ENCODE data around the gene LTF. TPM values are rescaled to one million over a fixed set of nuclear protein-coding genes. Genes with fewer than 3 reads are reported as not detected.
"Not testable (repeated sequence)": the region's sequence is repeated elsewhere in the genome, so short reads cannot be mapped to it uniquely, and the experiment has no call there.

LTF gene
- total and polyA plus RNA-seq, 8 donors, result 6.9 to 21.0 (median 11.2) TPM

DNA sequence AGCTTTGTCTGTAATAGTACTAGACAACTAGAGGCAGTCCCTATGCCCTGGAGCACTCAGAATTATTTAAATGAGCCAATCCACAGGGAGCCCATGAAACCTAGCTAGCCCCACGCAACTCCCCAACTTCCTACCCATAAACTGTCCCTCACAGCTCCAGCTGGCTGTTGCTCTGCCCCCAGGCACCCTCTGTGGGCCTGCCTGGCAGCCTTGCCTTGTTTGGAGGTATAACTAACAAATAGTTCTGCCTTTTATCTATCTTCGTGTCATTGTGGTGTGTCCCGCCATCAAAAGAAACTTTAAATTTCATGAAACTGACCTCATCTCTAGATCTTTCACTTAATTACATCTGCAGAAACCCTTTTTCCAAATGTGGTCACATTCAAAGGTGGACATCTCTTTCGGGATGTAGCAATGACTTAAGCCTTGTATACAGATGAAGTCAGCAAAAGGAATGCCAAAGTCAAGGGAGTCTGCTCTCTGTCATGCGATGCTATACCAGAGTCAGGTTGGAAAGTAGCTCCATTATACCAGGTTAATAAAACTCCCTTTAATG lies 31.3 kb upstream of the LTF start:
- no peaks in the 10 kb centered on the region for H3K36me3 ChIP-seq
- no peak for FAIRE-seq
- WGBS, 2 donors, result 88 to 93% methylated on average over 5 of the region's 5 CpGs
- ATAC-seq, result no peak
- TF ChIP-seq, protein P1, sequence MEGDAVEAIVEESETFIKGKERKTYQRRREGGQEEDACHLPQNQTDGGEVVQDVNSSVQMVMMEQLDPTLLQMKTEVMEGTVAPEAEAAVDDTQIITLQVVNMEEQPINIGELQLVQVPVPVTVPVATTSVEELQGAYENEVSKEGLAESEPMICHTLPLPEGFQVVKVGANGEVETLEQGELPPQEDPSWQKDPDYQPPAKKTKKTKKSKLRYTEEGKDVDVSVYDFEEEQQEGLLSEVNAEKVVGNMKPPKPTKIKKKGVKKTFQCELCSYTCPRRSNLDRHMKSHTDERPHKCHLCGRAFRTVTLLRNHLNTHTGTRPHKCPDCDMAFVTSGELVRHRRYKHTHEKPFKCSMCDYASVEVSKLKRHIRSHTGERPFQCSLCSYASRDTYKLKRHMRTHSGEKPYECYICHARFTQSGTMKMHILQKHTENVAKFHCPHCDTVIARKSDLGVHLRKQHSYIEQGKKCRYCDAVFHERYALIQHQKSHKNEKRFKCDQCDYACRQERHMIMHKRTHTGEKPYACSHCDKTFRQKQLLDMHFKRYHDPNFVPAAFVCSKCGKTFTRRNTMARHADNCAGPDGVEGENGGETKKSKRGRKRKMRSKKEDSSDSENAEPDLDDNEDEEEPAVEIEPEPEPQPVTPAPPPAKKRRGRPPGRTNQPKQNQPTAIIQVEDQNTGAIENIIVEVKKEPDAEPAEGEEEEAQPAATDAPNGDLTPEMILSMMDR (IDR thresholded peaks at IDR 0.05), result no peak
- H3K4me3 ChIP-seq, result no peak overlapping the region
- intact Hi-C loops (cut with DNase I), result no loop called here
- H3K27ac ChIP-seq, result no peak overlapping the region
- DNase-seq, result no peak
- H3K9me3 ChIP-seq, result no peaks in the 10 kb centered on the region
- H3K4me1 ChIP-seq, result peaks cover 0 to 1% (median 0%) of the 10 kb centered on the region in 3 donors
- no peaks in the 10 kb centered on the region for H3K27me3 ChIP-seq

GRCh38 chr3:46494491-46494890 lies 29.8 kb upstream of the LTF start:
- H3K36me3 ChIP-seq; ATAC-seq; H3K27me3 ChIP-seq; FAIRE-seq; H3K4me1 ChIP-seq; H3K27ac ChIP-seq; H3K9me3 ChIP-seq; H3K4me3 ChIP-seq; intact Hi-C loops (cut with DNase I): not testable (repeated sequence)
- peak in 1 of 6 donors; percentile 33 for DNase-seq
- WGBS, 2 donors, result 94 to 98% methylated on average over 9 to 28 of the region's 33 CpGs

DNA sequence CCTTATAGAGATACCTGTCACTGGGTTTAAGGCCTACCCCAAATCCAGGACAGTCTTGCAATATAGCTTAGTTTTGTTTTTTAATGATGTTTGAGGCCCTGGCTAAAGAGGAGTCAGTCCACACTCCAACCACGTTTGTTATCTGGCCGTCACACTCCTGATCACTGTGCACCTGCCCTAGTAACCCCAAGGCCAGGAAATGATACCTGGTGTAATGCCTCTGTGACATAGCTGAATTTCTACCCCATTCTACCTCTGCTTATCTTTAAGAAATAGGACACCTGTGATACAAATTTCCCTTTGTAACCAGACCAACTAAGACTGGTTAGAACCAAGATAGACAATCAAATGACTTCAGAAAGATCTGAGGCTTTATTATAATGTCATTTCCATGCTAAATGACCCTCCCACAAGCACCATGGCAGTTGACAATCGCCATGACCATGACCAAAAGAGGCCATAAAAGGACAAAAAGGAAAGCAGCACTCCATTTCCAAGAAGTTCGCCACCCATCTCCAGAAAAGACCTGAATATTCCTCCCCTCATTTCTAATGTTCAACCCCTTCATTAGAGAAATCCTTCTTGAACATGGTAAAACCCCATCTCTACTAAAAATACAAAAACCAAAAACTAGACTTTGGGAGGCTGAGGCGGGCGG lies 28.3 kb upstream of the LTF start:
- TF ChIP-seq, protein P1 (IDR thresholded peaks at IDR 0.05), result no peak
- FAIRE-seq, result no peak

DNA sequence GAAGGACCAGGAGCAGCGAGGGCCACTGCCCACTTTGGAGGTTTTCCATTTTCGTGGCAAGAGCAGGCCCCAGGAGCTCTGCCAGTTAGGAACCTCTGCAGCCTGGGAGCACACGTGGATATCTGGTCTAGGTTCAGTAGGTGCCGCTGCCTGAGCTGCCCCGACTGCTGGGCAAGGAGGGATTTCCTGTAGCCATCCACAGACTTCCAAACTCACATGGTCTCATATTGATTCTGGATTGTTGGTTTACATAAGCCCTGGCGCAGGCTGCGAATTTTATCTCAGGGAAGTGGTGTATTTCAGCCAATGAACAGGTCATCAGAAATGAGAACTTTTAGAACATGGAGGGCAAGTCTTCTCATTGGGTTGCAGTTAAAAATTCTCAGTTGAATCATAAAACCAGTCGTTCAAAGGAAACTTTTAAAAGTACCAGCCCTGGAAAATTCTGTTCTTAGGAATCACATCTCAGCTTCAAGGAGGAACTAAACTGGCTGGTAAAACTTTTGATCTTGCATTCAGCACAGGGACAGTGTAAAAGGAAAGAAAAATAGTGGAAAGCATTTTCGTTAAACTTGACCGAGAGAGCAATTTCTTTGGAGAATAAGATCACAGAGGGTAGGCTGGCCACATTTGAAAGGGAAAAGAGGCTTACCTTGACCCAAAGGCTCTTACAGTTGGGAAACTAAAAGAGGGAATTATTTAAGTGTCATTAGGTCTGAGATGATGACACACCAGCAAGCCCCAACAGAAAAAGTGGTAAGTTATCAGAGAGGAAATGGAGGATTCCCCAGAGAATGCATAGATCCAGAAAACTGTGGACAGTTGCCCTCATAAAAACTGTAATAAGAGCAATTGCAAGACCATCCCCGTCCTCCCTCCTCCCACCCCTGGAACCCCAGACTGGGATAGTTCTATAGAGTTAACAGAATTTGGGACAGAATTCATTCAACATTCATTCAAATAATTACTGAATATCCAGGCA lies 26.7 kb upstream of the LTF start:
- Histone ChIP-seq H3K36me3 (no peaks in the 10 kb centered on the region), H3K4me3 (no peak overlapping the region), H3K27ac (peak overlapping the region in 2 of 4 donors; percentile 28 to 56), H3K27me3 (no peaks in the 10 kb centered on the region), H3K9me3 (no peaks in the 10 kb centered on the region), H3K4me1 (peaks cover 8 to 13% (median 8%) of the 10 kb centered on the region in 3 donors)
- no peak for FAIRE-seq
- ATAC-seq, result peak; percentile 76 to 84 (median 80)
- intact Hi-C loops (cut with DNase I), result no loop called here
- DNase-seq, result peak; percentile 65 to 82 (median 68)
- TF ChIP-seq, protein P1 (IDR thresholded peaks at IDR 0.05), result no peak
- WGBS, 2 donors, result 38 to 40% methylated on average over 11 of the region's 11 CpGs

More for the DNA sequence above, 28.3 kb upstream of the LTF start:
- Histone ChIP-seq H3K36me3 (no peaks in the 10 kb centered on the region), H3K4me3 (no peak overlapping the region), H3K4me1 (peaks cover 8 to 13% (median 8%) of the 10 kb centered on the region in 3 donors), H3K9me3 (no peaks in the 10 kb centered on the region), H3K27me3 (no peaks in the 10 kb centered on the region), H3K27ac (no peak overlapping the region)
- intact Hi-C loops (cut with DNase I), result no loop called here
- 76% methylated on average over 6 of the region's 6 CpGs for WGBS, 2 donors
- DNase-seq (no peak), ATAC-seq (no peak)

DNA sequence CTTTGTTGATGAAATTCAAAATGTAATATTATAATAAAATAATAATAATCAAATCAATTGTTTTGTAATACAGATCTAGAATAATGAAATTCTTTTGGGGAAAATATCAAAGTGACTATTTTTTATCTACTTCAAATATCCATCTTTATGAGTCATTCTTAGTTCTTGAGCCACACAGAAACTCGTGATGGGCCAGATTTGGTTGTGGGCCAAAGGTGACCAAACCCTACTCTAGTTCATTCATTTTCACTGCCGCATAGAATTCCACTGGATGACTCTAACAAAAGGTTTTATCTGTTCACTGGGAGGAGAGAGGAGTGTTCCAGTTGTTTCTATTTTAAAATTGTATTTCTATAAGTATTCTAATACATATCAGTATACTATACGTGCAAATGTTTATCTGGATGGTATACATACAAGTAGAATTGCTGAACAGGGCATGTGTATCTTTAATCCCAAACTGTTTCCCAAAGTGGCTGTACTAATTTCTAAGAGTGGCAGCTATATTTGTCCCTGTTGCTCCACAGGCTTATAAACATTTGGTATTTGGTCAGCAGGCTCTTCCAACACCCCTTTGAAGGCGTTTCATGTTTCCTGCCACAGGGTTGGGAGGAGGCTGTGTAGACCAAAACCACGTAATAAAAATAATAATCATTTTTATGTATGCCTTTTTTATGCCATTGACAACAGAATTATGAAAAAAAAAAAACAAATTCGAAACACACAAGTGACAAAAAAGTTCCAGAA lies 25.8 kb upstream of the LTF start:
- no peak for ATAC-seq
- intact Hi-C loops (cut with DNase I), result no loop called here
- peaks cover 8 to 16% (median 8%) of the 10 kb centered on the region in 3 donors for H3K4me1 ChIP-seq
- no peaks in the 10 kb centered on the region for H3K9me3 ChIP-seq
- no peak for DNase-seq
- WGBS, 2 donors, result 72 to 76% methylated on average over 6 of the region's 6 CpGs
- H3K27me3 ChIP-seq, result no peaks in the 10 kb centered on the region
- H3K36me3 ChIP-seq, result no peaks in the 10 kb centered on the region
- no peak for FAIRE-seq
- H3K4me3 ChIP-seq, result no peak overlapping the region
- TF ChIP-seq, protein P1 (IDR thresholded peaks at IDR 0.05), result no peak
- H3K27ac ChIP-seq, result peak overlapping the region in 2 of 4 donors; percentile 28 to 56

All from pancreas (tissue), 10 donors.